ENCODE results near the gene IQCF5.

DNA sequence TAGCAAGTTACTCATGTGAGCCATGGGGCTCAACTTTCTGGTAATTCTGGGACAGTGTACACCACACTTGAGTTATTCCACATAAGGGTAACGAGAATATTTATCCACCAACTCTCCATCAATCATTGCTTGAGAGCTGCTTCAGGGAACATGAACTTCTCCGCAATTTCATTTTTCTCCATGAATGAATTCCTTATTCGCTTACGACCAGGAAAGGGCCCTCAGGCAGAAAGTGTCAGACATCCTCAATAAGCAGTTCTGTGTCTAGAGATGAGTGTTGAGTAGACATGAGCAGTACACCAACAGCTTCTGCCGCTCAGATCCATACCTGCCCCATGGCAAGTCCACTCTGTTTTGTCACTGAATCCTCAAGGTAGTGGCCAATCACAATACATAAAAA lies 38.8 kb downstream of the IQCF5 start:
- TF ChIP-seq POLR2A (IDR thresholded peaks at IDR 0.05), result no peak
- TF ChIP-seq, protein P1, sequence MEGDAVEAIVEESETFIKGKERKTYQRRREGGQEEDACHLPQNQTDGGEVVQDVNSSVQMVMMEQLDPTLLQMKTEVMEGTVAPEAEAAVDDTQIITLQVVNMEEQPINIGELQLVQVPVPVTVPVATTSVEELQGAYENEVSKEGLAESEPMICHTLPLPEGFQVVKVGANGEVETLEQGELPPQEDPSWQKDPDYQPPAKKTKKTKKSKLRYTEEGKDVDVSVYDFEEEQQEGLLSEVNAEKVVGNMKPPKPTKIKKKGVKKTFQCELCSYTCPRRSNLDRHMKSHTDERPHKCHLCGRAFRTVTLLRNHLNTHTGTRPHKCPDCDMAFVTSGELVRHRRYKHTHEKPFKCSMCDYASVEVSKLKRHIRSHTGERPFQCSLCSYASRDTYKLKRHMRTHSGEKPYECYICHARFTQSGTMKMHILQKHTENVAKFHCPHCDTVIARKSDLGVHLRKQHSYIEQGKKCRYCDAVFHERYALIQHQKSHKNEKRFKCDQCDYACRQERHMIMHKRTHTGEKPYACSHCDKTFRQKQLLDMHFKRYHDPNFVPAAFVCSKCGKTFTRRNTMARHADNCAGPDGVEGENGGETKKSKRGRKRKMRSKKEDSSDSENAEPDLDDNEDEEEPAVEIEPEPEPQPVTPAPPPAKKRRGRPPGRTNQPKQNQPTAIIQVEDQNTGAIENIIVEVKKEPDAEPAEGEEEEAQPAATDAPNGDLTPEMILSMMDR (IDR thresholded peaks at IDR 0.05 in 8 of 11, conservative IDR thresholded peaks at IDR 0.05 in 3 of 11), result no peak

Data from spleen (tissue), 7 donors.